T-helper 2 cell (primary cell): ENCODE measurements around the gene HOXC12.

Experiments
- DNase-seq, 5 experiments: peaks; one replicate each; pipeline versions ENCODE4 v3.0.0 to v3.0.0-alpha.2; 2012 to 2022

HOXC12 gene

DNA sequence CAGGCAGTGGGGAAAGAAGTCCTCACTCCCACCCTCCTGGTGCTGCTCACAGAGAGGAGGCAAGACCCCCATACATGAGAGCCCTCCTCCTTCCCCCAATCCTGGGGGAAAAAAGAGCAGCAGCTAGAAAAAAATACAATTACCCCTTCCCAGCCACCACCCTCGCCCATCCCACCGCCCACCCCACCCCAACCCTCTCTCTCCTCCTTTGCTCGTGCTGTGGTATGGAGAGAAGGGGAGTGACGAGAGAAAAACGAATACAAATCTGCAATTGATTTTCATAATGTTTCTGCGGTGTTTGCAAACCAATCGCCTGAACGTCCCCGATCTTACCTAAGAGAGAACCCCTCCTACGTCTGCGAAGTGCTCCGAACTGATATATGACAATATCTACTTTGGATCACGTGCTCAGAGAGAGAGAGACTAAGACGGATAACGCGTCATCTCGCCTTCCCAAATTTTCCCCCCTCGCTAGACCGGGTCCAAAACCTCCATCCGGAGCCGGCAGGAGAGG, 18.1 kb downstream of the HOXC12 start, which contains the start of gene HOXC11:
HOXC11 (plus strand) TSS at position 405 of the 514 bp plus-strand sequence. CDS start 116 bp downstream, outside the sequence.
- DNase-seq: no peak

DNA sequence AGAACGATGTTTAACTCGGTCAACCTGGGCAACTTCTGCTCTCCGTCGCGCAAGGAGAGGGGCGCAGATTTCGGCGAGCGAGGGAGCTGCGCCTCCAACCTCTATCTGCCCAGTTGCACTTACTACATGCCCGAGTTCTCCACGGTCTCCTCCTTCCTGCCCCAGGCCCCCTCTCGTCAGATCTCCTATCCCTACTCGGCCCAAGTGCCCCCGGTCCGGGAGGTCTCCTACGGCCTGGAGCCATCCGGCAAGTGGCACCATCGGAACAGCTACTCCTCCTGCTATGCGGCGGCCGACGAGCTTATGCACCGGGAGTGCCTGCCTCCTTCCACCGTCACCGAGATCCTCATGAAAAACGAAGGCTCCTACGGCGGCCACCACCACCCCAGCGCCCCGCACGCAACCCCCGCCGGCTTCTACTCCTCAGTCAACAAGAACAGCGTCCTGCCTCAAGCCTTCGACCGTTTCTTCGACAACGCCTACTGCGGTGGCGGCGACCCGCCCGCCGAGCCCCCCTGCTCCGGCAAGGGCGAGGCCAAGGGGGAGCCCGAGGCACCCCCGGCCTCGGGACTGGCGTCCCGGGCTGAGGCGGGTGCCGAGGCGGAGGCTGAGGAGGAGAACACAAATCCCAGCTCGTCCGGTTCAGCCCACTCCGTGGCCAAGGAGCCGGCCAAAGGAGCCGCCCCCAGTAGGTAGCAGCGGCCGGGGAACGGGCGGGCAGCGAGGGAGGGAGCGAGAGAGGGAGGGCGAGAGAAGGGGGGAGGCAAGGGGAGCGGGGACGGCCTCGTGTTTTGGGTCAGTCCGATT, 18.7 kb downstream of the HOXC12 start:
- DNase-seq: no peak

DNA sequence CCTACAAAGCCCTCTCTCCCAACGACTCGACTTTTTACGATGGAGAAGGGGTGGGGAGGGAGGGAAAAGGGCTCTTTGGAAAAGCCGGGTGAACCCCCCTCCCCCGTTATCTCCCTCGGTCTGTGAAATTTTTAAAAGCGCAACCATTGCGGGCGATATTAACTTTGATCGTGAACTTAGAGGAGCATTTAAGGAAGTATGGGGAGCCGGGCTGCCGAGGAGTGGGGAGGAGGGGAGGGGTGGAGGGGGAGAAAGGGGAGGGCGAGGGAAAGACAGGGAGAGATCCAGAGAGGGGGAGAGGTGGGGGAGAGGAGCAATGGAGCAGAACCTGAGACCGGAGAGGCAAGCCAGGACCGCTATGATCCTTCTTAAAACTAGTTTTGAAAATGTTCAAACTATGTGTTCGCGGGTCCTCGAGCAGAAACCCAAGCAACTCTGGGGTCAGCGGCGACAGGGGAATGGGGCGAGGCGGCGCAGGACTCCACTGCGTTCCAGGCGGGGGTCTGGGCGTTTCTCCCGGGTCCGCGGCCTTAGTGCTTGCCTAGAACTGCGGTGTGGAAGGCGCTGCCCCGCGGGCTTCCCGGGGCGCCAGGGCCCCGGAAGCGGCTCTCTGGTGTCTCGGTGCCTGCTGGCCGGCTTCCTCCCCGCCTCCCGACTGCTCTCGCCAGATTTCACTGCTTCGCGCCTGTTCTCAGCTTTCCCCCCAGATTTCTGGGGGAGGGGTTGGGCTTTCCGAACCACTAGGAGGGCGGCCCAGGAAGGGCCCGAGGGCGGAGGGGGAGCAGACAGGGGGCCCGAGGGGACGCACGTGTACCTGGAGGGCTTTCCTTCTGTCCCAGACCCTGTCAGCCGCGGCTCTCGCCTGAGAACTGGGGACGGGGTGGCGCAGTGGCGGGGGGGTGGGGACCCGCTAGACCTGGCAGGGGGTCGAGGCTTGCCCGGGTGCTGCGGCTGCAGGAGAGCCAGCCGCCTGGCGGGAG, 19.7 kb downstream of the HOXC12 start, which contains the start of gene HOTAIR:
HOTAIR (minus strand) TSS at position 871 of the 980 bp plus-strand sequence.
- peak in 1 of 5 experiments; percentile 34 for DNase-seq

DNA sequence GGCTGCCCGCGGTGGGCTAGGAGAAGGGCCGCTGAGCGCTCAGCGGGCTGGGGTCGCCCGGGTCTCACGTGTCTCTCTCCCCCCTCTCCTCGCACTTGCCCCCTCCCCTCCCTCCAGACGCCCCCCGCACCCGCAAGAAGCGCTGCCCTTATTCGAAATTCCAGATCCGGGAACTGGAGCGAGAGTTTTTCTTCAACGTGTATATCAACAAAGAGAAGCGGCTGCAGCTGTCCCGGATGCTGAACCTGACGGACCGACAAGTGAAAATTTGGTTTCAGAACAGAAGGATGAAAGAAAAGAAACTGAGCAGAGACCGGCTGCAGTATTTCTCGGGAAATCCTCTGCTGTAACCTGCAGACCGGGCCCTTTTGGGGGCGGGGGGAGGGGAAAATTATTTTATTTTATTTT, 20.4 kb downstream of the HOXC12 start:
- no peak for DNase-seq

DNA sequence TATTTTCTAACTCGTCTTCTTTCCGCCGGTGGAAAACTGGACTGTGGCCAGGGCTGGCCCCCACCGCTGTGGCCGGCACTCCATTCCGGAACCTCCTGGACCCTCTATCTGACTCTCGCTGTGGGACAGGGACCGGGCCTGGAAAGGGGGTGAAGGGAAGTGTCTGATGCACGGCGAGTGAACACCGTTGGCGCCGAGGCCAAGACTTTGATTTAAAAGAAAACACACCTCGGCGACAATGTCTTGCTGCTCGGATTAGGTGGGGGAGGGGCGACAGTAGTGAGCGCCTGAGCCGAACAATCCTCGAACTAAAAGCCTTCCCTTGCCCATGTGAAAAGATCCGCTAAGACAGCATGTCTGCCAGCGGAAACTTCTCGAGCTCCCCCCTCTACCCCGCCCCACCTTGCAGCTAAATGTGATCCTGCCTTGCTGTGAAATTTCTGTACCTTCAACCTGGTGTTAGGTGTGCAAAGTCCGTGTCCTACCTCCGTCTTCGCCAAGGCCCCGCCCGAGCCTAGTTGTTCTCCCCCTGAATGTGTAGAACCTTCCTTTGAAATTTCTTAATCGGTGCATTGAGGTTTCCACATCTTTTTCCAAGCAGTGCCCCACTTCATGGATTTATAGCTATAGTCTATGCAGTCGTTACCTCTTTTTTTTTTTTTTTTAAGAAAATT, 20.9 kb downstream of the HOXC12 start:
- DNase-seq: no peak

DNA sequence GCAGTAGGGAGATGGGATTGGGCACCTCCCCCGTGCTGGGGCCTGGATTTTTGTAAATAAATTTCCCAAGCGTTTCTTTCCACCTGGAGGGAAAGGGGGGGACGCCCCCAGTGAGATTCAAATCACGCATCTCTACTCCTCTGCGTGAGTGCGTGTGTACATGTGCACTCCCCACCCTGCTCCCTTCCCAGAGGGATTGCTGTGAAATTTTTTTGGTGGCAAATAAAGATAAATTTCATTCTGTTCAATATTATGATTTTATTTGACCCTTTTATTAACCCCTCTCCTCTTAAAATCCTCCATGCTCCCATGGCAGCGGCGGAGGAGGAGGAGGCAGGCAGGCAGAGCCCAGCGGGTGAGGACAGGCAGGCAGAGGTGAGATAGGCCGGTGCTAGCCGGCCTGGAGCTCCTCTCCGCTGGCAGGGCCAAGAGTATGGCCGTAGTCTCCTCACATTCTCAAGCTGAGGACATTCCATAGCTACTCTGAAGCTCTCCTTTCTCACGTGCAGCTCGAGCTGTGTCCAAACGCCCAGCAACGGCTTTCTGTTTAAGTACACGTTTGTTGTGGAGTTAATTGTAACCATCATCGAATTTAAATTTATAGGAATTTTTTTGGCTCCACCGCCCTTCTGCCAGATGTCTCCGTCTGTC, 21.6 kb downstream of the HOXC12 start:
- DNase-seq: no peak

DNA sequence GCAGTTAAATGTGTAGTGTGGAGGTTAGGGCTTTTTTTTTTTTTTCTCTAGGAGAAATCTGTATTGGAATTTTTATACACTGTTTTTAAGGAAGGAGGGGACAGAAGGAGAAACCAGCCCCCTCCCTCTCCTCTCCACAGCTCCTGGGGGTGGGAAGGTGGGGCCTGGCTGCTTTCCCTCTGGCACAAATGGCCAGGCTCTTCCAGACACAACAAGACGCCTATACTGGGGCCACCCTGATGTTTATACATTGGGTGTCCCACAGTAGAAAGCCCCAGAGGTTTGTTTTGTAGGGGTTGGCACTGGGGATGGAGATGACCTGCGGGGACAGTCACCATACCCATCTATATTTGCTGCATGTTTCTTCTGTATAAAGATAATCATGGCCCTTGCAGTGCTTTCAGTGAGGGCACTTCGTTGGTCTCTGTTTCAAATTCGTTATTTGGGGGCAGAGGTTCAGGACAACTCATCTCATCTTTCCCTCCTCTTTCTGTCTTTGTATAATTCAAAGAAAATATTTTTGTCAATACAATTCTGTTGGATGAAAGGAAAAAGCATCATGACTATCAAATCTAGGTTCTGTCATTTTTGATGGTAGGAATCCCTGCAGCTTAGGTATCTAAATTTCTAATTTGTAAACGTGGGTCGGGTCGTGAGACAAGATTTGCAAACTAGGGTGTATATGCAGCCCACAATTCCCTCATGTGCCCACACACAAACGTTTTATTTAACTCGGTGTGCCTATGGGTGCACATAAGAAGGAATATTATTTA, 22.3 kb downstream of the HOXC12 start:
- no peak for DNase-seq

DNA sequence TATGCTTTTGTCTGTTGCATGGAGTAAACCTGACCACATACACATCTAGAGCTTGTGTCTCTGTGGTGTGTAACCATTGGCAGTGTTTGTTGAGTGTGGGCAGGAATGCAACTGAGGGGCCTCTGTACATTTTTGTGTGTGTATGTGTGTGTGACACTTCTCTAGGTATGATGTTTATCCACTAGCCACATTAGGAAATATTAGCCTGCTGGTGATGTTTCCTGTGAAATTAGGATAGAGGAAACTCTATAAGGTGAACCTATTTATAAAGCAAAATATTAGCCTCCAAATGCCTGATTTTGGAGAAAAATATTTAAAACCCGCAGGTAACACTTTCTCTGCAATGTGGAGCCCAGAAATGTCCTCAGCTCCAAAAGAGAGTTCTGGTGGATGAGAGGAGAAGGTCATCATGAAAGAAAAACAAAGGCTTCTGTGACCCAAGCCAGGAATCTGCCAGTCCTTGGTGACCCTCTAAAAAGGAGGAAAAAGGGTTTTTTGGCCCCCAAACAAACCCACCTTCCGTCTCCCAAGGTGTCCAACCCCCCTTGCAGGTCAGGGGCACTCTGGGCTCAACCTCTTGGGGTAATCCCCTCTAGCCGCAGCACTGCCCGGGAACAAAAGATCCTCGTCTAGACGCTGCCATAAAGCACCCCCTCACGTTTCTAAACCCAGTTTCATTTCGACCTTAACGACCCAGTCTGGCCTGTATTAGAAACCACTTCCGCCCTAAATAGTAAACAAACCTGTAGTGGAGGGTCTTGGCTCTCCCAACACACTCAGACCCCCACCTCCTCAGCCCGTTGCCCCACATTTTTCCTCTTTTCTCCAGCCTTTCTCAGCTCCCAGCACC, 23.1 kb downstream of the HOXC12 start:
- no peak for DNase-seq

DNA sequence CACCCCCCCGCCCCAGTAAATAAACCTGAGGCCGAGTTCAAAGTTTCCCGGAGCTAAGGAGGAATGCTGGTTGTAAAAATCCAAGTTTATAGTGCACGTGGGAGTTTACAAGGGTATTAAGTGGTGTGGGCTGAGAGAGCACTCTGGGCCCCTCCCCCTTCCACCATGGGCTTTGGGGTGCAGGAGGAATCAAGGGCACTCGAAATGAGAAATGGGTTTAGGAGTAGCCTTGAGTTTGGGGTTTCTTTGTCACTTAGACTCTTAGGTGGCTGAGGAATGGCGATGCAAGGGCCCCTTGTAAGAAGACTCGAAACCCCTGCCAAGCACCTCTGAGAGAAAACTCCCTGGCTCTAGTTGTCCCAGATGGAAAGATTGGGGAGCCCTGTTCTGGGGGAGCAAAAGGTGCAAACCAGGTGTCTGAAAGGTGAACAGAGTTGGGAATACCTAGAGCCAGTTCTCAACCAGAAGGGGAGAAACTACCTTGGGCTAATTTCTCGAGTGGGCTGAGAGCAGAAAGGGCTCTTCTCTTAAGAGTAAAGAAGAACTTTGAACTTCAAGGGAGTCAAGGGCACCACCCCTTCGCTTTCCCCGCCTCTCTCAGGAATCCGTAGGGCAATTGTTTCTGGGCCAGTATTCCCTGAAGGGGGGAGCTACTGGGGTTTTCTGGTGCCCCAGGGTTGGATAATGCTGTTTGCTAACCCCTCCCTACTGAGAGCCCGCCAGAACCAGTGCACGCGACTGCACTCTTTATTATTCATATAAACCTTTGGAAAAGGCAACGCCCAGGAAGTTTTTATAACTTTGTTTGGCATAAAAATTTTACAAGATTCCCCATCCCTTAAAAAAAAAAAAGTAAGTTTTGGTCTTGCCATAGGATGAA, 24.0 kb downstream of the HOXC12 start:
- DNase-seq: no peak

DNA sequence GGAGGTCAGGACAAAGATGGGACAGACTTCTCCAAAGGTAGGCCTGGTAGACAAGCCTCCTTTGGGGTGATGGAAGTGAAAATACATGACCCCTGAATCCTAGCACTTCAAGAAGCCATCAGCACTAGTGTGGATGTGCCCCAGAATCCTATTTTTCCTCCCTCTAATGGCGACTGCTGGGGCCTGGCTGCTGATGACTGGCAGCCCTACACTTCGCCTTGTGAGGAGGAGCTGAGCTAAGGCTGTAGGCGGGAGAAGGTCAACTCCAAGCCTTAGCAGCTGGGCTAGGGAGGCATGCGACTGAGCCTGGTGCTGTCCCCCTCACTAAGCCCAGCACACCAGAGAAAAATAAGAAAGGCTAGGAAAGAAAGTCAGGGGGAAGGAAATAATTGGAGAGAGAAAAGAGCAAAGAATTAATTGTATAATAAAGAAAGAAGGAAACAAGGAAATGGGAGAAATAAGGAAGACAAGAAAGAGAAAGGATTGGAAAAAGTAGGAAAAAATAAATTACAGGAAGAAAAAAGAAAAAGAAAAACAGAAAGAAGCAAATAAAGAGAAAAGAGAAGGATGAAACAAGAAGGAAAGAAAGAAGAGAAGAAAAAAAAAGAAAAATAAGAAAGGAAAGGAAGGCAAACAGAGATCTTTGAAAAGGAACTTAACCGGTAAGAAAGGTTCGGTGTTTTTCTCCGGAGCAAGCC, 25.6 kb downstream of the HOXC12 start:
- DNase-seq: no peak

DNA sequence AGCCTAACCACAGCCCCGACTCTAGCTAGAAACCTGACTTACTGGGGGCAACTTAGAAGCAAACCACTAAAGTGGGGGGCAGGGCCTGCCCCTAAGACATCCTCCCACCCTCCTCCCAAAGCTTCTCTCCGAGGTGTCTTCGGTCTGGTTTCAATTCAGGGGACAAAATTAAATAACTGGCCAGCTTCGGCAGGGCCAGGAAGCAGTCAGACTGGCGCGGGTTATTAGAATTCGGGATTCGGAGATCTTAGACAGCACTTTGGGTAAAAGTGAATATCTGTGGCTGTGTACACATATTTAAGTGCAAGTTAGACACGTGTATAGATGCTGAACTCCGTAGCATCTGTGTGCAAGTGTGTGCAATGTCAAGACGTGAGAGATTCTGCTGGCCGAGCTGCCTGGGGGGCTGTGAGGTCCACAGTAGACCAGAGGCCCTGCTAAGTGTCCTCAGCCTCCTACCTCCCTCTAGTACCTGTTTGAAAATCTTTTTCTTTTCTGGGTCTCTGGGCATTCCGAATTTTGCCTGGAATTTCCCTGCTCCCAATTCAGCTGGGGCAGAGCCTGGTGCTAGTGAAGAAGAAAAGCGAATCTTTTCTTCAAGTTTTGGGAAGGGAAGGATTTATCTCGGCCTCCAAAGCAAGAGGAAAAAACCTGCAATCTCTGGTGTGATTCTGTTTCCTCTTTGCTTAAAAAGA, 26.2 kb downstream of the HOXC12 start:
- DNase-seq: no peak

DNA sequence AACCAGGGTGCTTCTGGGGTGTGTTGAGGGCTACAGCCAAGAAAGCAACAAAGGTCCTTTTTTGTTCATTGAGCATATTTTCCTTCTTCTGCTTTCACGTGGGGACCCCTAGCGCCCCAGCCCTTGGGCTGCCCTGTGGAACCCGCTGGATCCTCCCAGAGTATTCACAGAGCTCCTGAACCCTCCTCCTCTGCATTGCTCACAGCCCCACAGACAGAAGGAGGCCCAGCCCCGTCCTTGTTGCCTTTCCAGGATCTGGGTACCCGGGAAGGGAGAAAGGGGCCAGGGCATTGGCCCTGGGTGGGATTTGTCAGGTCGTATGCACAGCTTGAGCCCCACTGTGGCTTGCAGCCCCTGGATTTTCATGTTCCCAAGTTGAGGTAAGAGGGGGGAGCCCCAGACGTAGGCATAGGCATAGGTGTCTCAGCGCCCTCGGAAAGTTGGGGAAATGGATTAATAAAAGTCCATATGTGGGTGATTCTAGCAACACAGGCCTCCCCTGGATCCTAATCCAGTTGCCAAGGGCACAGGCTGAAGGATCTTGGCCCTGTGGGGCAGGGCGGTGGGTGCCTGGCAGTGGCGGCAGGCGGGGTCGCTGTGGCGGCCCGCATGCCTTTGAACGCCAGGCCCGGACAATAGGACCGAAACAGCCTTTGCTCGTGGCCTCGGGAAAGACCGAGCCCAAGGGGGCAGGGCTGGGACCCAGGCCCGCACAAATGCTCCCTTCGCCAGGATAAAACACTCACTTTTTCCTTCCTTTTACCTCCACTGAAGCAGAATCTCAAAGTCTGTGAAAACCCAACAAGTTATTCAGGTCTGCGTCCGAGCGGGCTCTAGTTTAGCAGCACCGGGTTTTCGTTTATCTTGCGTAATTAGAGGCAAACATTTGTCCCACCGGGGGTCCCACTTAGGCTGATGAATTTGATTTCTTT, 27.2 kb downstream of the HOXC12 start:
- no peak for DNase-seq

DNA sequence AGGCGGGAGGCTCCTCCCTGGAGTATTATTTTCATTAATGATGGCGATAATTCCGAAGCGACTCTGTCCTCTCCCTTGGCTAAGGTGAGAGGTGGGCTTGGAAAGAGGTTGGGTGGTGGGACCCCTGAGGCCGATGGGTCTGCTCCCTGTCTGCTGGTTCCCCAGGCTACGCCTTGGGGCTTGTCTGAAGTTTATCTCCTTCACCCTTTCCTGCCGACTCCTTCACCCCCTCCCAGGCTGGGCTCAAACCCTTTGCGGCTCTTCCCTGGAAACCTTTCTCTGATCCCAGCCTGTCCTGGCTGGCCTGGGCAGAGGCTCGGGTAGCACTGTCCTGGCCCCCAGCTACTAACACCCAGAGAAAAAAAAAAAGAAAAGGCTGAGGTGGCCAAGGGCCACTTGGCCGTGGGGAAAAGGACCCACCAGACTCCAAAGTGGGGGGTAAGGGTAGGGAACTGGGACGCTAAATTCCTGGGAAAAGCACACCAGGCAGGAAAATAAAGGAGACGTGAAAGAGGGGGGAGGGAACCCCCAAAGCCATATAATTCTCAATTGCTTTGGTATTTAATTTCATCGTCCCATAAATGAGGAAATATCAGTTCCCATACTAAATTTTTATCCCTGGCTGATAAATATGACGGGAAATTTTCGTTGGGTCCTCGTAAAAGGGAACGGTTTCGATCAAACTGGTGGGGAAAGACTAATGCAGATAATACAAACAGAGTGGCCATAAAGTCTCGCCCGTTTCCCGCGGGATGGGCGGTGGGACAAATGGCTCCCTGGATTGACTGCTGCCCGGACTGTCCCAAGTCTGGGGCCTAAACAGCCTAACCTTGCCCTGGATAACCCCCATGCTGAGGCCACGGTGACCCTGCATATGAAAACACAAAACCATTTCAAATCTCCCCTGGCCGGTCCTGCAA, 28.2 kb downstream of the HOXC12 start:
- DNase-seq: no peak

DNA sequence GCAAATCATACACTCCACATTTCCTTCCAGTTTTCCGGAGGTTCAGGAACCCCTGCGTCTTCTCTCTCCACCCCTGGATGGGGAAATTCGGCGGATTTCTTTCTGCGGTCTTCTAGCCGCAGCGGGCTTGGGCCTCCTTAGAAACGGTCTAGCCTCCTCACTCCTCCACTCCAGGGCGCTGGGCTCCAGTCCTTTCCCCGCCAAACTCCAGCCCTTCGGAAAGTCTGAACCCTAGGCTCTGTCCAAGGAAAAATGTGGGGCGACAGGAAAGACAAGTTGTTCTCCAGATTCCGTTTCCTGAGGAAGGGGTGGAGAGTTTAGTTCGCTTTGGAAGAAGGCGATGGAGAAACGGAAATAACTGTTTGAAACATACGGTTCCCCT, 28.9 kb downstream of the HOXC12 start:
- no peak for DNase-seq

DNA sequence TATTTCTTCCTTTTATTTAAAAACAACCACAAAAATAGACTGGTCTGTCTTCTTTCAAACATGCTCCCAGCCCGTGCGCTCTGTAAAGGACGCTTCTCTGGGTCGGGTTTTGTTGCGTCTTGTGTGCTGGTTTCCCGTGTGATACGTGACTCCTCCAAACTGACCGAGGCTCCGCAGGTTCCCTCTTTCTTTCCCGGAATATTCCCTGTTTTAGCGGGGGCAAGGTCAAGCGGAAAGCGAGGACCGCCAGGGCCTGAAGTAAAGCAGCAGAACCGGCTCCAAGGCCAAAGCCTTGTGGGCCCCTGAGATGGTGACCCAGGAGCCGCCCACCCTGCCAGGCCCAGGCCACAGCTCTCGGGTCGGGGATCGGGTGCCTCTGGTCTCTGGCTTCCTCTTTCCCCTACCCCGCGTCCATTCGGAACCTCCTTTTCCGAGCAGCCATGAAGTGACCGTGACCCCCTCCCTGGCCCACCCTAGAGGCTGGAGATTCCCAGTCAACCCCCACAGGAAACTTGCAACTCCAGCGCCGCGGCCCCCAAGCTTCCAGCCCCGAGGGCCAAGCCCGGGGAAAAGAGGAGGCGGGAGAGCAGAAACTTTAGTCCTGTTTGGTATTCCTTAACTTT, 29.4 kb downstream of the HOXC12 start:
- DNase-seq: no peak
